Measurements from ENCODE around the gene CTIF. TPM values are rescaled to one million over a fixed set of nuclear protein-coding genes. Genes with fewer than 3 reads are reported as not detected.
"Not testable (repeated sequence)": the region's sequence is repeated elsewhere in the genome, so short reads cannot be mapped to it uniquely, and the experiment has no call there.

Gene CTIF
- total RNA-seq, 4 donors from 2014 or later, result 29.0 to 61.5 (median 37.7) TPM

- H3K27me3 ChIP-seq, result no peaks in the 10 kb centered on the region
- no peak for TF ChIP-seq POLR2AphosphoS5 (IDR thresholded peaks at IDR 0.05)
- H3K4me3 ChIP-seq, result no peak overlapping the region
- DNase-seq (ENCODE audit: low spot score in 2 of 2), result no peak
- H3K4me1 ChIP-seq, result no peaks in the 10 kb centered on the region
- H3K9me3 ChIP-seq, result no peaks in the 10 kb centered on the region
- H3K27ac ChIP-seq, result no peak overlapping the region
- no peaks in the 10 kb centered on the region for H3K36me3 ChIP-seq
- 89% methylated on average over 9 of the region's 10 CpGs for WGBS
Measured at GRCh38 chr18:48645427-48646002, 106.7 kb downstream of the CTIF start.

DNA sequence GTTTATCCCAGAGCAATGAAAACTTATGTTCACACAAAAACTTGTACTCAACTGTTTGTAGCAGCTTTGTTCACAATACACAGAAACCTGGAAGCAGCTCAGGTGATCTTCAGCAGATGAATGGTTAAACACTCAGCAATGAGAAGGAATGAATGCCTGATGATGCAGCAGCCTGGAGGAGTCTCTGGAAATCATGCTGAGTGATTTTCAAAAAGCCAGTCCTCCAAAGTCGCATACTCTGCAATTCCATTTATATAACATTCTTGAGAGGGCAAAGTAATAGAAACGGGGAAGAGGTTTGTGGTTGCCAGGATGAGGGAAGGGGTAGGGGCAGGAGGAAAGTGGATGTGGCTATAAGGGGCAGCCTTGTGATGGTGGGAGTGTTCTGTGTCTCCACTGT is 108.1 kb downstream of the CTIF start:
- TF ChIP-seq POLR2AphosphoS5 (IDR thresholded peaks at IDR 0.05) (no peak), POLR2A (IDR thresholded peaks at IDR 0.05) (no peak), EP300 (IDR thresholded peaks at IDR 0.05) (no peak), CTCF (IDR thresholded peaks at IDR 0.05) (no peak)
- 75% methylated on average over 2 of the region's 2 CpGs for WGBS
- DNase-seq (ENCODE audit: low spot score in 2 of 2), result no peak

GRCh38 chr18:48649231-48649630 is 110.4 kb downstream of the CTIF start:
- H3K36me3 ChIP-seq, result no peaks in the 10 kb centered on the region
- no peak overlapping the region for H3K27ac ChIP-seq
- TF ChIP-seq POLR2A (IDR thresholded peaks at IDR 0.05) (no peak), CTCF (IDR thresholded peaks at IDR 0.05) (no peak)
- no peaks in the 10 kb centered on the region for H3K27me3 ChIP-seq
- WGBS, result 86% methylated on average over 6 of the region's 7 CpGs
- DNase-seq (ENCODE audit: low spot score in 2 of 2), result peak in 1 of 2 donors; percentile 49
- no peak overlapping the region for H3K4me3 ChIP-seq
- H3K9me3 ChIP-seq, result no peaks in the 10 kb centered on the region
- no peaks in the 10 kb centered on the region for H3K4me1 ChIP-seq

More for the DNA sequence above, 108.1 kb downstream of the CTIF start:
- no peak overlapping the region for H3K4me3 ChIP-seq
- H3K4me1 ChIP-seq, result no peaks in the 10 kb centered on the region
- H3K27ac ChIP-seq, result no peak overlapping the region
- H3K27me3 ChIP-seq, result no peaks in the 10 kb centered on the region
- no peaks in the 10 kb centered on the region for H3K36me3 ChIP-seq
- H3K9me3 ChIP-seq, result no peaks in the 10 kb centered on the region

GRCh38 chr18:48654591-48654990 is 115.8 kb downstream of the CTIF start:
- H3K4me3 ChIP-seq; DNase-seq (ENCODE audit: low spot score in 2 of 2); H3K9me3 ChIP-seq; H3K36me3 ChIP-seq; H3K4me1 ChIP-seq; H3K27ac ChIP-seq; H3K27me3 ChIP-seq: not testable (repeated sequence)
- WGBS, result 93% methylated on average over 4 of the region's 4 CpGs

GRCh38 chr18:48655508-48655907 is 116.7 kb downstream of the CTIF start:
- Histone ChIP-seq H3K36me3 (no peaks in the 10 kb centered on the region), H3K27ac (no peak overlapping the region), H3K27me3 (no peaks in the 10 kb centered on the region), H3K4me1 (no peaks in the 10 kb centered on the region), H3K9me3 (no peaks in the 10 kb centered on the region), H3K4me3 (no peak overlapping the region)
- TF ChIP-seq POLR2A (IDR thresholded peaks at IDR 0.05) (no peak), CTCF (IDR thresholded peaks at IDR 0.05) (no peak), POLR2AphosphoS5 (IDR thresholded peaks at IDR 0.05) (no peak), EP300 (IDR thresholded peaks at IDR 0.05) (no peak)
- 80% methylated on average over 1 of the region's 2 CpGs for WGBS
- no peak for DNase-seq (ENCODE audit: low spot score in 2 of 2)

DNA sequence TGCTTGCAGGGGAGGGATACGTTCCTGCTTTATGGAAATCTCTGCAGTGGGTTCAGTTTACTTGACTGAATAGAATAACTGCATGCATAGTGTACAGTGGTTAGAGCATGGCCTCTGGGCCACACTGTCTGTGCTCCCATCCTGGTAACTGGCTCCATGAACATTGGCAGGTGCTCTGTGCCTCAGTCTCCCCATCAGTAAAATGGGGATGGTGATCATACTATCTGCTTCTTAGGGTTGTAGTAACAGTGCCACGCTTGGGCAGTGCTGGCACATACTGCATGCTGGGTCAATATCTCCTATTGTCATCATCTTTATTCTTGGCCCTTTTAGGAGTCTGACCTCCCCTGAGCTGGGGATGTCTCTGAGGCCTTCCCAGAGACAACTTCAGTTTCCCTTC is 117.3 kb downstream of the CTIF start:
- Histone ChIP-seq H3K27ac (no peak overlapping the region), H3K36me3 (no peaks in the 10 kb centered on the region), H3K4me1 (no peaks in the 10 kb centered on the region), H3K4me3 (no peak overlapping the region), H3K27me3 (no peaks in the 10 kb centered on the region), H3K9me3 (no peaks in the 10 kb centered on the region)
- DNase-seq (ENCODE audit: low spot score in 2 of 2), result no peak
- 100% methylated on average over 2 of the region's 2 CpGs for WGBS
- TF ChIP-seq EP300 (IDR thresholded peaks at IDR 0.05) (no peak), POLR2AphosphoS5 (IDR thresholded peaks at IDR 0.05) (no peak), POLR2A (IDR thresholded peaks at IDR 0.05) (no peak), CTCF (IDR thresholded peaks at IDR 0.05) (no peak)
